ENCODE measurements around the gene HCAR1. TPM values are rescaled to one million over a fixed set of nuclear protein-coding genes. Genes with fewer than 3 reads are reported as not detected.
A peak's percentile ranks its signal among the peaks of the same experiment; 100 is the strongest.

HCAR1 gene
- total RNA-seq, 1 donor from 2014 or later: 0.20 TPM

DNA sequence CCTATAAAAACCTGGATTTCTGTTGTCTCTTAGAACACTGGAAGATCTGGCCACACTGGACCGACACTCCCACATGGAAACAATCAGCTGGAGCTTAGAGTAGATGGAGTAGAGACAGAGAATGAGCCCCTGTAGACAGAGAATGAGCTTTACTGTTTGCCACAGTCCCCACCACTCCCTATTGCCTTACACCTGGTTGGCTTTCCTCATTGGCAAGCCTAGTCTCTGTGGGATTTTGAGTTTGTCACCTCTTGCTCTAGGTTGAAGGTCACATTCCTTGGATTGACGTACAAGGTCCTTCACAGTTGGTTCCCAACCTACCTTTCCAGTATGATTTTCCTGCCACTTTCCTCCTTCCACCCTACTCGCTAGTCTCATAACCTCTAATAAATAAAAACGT is 2.0 kb upstream of the HCAR1 start:
- no peak overlapping the region for H3K27ac ChIP-seq
- no peaks in the 10 kb centered on the region for H3K9me3 ChIP-seq
- intact Hi-C loops (cut with DNase I): no loop called here
- ATAC-seq: no peak
- H3K36me3 ChIP-seq: no peaks in the 10 kb centered on the region
- no peak overlapping the region for H3K4me3 ChIP-seq
- no peak for DNase-seq
- H3K4me1 ChIP-seq: no peaks in the 10 kb centered on the region
- no peaks in the 10 kb centered on the region for H3K27me3 ChIP-seq
- TF ChIP-seq CTCF (IDR thresholded peaks at IDR 0.05): no peak

GRCh38 chr12:122732170-122732569 is 1.5 kb upstream of the HCAR1 start:
- Histone ChIP-seq H3K27me3 (no peaks in the 10 kb centered on the region), H3K4me1 (no peaks in the 10 kb centered on the region), H3K9me3 (no peaks in the 10 kb centered on the region), H3K27ac (no peak overlapping the region), H3K4me3 (no peak overlapping the region), H3K36me3 (no peaks in the 10 kb centered on the region)
- DNase-seq (no peak), ATAC-seq (peak; percentile 52)
- intact Hi-C loops (cut with DNase I): no loop called here
- no peak for TF ChIP-seq CTCF (IDR thresholded peaks at IDR 0.05)

- H3K36me3 ChIP-seq: no peaks in the 10 kb centered on the region
- H3K4me3 ChIP-seq: no peak overlapping the region
- no peak for ATAC-seq
- intact Hi-C loops (cut with DNase I): no loop called here
- H3K27ac ChIP-seq: no peak overlapping the region
- H3K4me1 ChIP-seq: no peaks in the 10 kb centered on the region
- H3K9me3 ChIP-seq: no peaks in the 10 kb centered on the region
- TF ChIP-seq CTCF (IDR thresholded peaks at IDR 0.05): no peak
- H3K27me3 ChIP-seq: no peaks in the 10 kb centered on the region
- no peak for DNase-seq
Observed at GRCh38 chr12:122729583-122730214, 945 bp downstream of the HCAR1 start.

- Histone ChIP-seq H3K4me3 (no peak overlapping the region), H3K4me1 (no peaks in the 10 kb centered on the region)
Observed at GRCh38 chr12:122726080-122726558, 4.5 kb downstream of the HCAR1 start.

DNA sequence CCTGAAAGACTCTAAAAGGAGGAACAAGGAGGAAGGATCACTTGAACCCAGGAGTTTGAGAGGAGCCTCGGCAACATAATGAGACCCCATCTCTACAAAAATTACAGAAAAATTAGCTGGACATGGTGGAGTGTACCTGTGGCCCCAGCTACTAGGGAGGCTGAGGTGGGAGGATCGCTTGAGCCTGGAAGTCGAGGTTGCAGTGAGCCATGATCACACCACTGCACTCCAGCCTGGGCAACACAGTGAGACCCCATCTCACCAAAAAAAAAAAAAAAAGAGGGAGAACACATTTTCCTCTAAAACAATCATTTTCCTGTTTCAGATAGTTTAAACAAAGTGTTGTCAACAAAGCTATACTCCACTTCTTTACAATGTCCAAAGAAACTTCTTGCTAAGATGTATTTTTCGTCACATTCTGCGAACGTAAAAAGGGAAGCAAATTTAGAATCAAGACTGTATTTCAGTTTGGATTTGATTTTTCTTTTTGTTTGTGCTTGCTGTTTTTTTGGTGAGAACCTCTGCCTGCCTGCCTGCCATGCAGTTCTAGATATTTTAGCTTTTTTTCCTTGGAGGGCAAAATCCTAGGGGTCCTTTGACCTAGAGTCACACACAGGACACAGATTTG is 5.1 kb downstream of the HCAR1 start:
- Histone ChIP-seq H3K4me3 (no peak overlapping the region), H3K36me3 (no peaks in the 10 kb centered on the region), H3K27me3 (no peaks in the 10 kb centered on the region), H3K27ac (peak overlapping the region; percentile 18), H3K4me1 (no peaks in the 10 kb centered on the region), H3K9me3 (no peaks in the 10 kb centered on the region)
- no peak for TF ChIP-seq CTCF (IDR thresholded peaks at IDR 0.05)
- ATAC-seq (no peak), DNase-seq (no peak)
- intact Hi-C loops (cut with DNase I): no loop called here

More at GRCh38 chr12:122726080-122726558, 4.5 kb downstream of the HCAR1 start:
- TF ChIP-seq CTCF (IDR thresholded peaks at IDR 0.05): no peak
- H3K27ac ChIP-seq: peak overlapping the region; percentile 18
- DNase-seq (no peak), ATAC-seq (peak; percentile 85)
- no peaks in the 10 kb centered on the region for H3K9me3 ChIP-seq
- intact Hi-C loops (cut with DNase I): no loop called here
- H3K27me3 ChIP-seq: no peaks in the 10 kb centered on the region
- H3K36me3 ChIP-seq: no peaks in the 10 kb centered on the region
